SHP77 treated with DMSO at 0.1 percent for 48 hours (cell line): ENCODE results near the gene RNF125.
"Not testable (repeated sequence)": the region's sequence is repeated elsewhere in the genome, so short reads cannot be mapped to it uniquely, and the experiment has no call there.

Experiments used
- DNase-seq: peaks from one replicate; lab custom pipeline; 2025; lab: John Stamatoyannopoulos, UW

Gene RNF125

GRCh38 chr18:32025744-32026143 lies 7.1 kb downstream of the RNF125 start:
- DNase-seq = no peak

GRCh38 chr18:32026491-32027086 lies 8.0 kb downstream of the RNF125 start:
- no peak for DNase-seq

GRCh38 chr18:32029558-32029957 lies 10.9 kb downstream of the RNF125 start:
- no peak for DNase-seq

- DNase-seq = no peak
Observed at GRCh38 chr18:32032609-32033008, 14.0 kb downstream of the RNF125 start.

GRCh38 chr18:32036506-32037180 lies 18.0 kb downstream of the RNF125 start:
- no peak for DNase-seq

GRCh38 chr18:32037616-32038015 lies 19.0 kb downstream of the RNF125 start:
- no peak for DNase-seq

GRCh38 chr18:32040936-32041335 lies 22.3 kb downstream of the RNF125 start:
- DNase-seq = no peak

GRCh38 chr18:32042337-32042736 lies 23.7 kb downstream of the RNF125 start:
- no peak for DNase-seq

GRCh38 chr18:32048507-32049091 lies 30.0 kb downstream of the RNF125 start:
- no peak for DNase-seq

- DNase-seq = no peak
Observed at GRCh38 chr18:32049393-32050171, 31.0 kb downstream of the RNF125 start.

GRCh38 chr18:32056613-32057358 lies 38.2 kb downstream of the RNF125 start:
- no peak for DNase-seq

- no peak for DNase-seq
Observed at GRCh38 chr18:32057624-32058165, 39.1 kb downstream of the RNF125 start.

- no peak for DNase-seq
Observed at GRCh38 chr18:32060026-32060425, 41.4 kb downstream of the RNF125 start.

GRCh38 chr18:32067375-32068167 lies 48.9 kb downstream of the RNF125 start:
- DNase-seq = no peak

GRCh38 chr18:32072321-32072720 lies 53.7 kb downstream of the RNF125 start:
- DNase-seq = no peak

GRCh38 chr18:32074206-32074605 lies 55.6 kb downstream of the RNF125 start:
- DNase-seq = no peak

- no peak for DNase-seq
Observed at GRCh38 chr18:32078845-32079244, 60.2 kb downstream of the RNF125 start.

- no peak for DNase-seq
Observed at GRCh38 chr18:32081881-32082280, 63.3 kb downstream of the RNF125 start.

GRCh38 chr18:32083781-32084180 lies 65.2 kb downstream of the RNF125 start:
- DNase-seq = no peak

- DNase-seq = no peak
Observed at GRCh38 chr18:32086881-32087280, 68.3 kb downstream of the RNF125 start.

- DNase-seq = not testable (repeated sequence)
Observed at GRCh38 chr18:32090831-32091230, 72.2 kb downstream of the RNF125 start.
